ENCODE measurements around the gene LUC7L.
"Not testable (repeated sequence)": the region's sequence is repeated elsewhere in the genome, so short reads cannot be mapped to it uniquely, and the experiment has no call there.

The LUC7L gene

DNA sequence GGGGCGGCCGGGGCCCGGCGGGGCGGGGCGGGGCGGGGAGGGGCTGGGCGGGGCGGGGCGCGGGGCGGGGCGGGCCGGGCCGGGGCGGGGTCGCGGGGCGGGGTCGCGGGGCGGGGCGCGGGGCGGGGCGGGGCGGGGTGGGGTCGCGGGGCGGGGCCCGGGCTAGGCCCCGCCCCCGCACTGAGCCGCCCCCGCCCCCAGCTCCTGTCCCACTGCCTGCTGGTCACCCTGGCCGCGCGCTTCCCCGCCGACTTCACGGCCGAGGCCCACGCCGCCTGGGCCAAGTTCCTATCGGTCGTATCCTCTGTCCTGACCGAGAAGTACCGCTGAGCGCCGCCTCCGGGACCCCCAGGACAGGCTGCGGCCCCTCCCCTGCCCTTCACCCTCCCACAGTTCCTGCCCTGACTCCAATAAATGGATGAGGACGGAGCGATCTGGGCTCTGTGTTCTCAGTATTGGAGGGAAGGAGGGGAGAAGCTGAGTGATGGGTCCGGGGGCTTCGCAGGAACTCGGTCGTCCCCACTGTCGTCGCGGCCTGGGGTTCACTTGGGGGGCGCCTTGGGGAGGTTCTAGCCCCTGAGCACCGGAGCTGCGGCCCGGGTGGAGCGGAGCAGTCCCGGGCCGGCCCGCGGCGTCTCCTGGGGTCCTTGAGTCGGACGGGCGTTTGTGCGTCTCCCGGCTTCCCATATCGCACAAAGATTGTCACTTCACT lies 64.3 kb downstream of the LUC7L start:
- DNase-seq (ENCODE audit: low spot score) = no peak

DNA sequence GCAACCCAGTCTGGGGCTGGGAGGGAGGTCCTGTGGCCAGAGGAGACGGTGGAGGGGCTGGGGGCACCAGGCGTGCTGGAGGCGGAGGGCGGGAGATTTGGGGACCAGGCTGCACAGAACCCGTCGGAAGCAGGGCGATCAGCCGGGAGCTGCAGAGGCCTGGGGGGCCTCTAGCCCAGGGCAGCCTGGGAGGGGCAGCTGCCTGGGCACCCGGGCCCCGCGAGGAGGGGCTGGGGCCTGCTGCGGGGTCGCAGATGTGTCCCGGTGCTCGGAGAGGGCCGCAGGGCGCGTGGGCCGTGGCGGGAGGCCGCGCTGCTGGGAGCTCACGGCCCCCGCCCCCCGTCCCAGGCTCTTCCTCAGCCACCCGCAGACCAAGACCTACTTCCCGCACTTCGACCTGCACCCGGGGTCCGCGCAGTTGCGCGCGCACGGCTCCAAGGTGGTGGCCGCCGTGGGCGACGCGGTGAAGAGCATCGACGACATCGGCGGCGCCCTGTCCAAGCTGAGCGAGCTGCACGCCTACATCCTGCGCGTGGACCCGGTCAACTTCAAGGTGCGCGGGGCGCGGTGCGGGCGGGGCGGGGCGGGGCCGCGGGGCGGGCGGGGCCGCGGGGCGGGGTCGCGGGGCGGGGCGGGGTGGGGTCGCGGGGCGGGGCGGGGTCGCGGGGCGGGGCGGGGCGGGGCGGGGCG lies 65.0 kb downstream of the LUC7L start:
- not testable (repeated sequence) for DNase-seq (ENCODE audit: low spot score)

DNA sequence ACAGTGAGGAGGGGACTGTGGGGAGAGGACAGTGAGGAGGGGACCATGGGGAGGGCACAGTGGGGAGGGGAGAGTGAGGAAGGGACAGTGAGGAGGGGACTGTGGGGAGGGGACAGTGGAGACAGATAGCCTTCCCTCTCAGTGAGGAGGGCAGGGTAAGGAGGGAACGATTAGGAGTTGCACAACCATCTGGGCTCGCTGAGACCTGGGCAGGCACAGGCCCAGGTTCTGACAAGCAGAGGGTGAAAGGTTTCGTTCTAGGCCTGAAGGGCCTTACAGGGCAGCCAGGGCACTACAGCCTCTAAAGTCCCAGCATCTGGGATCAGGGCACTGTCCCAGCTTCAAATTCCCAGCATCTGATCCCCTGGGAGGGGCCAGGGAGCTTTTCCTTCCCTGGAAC lies 65.6 kb downstream of the LUC7L start:
- DNase-seq (ENCODE audit: low spot score) = not testable (repeated sequence)

DNA sequence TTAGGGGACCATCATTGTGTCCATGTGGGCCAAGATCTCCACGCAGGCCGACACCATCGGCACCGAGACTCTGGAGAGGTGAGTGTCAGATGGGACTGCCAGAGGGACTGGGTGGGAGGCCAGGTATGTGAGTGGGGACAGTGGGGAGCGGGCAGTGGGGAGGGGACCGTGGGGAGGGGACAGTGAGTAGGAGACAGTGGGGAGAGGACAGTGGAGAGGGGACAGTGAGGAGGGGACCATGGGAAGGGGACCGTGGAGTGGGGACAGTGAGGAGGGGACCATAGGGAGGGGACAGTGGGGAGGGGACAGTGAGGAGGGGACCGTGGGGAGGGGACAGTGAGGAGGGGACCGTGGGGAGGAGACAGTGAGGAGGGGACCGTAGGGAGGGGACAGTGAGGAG lies 66.1 kb downstream of the LUC7L start:
- not testable (repeated sequence) for DNase-seq (ENCODE audit: low spot score)

DNA sequence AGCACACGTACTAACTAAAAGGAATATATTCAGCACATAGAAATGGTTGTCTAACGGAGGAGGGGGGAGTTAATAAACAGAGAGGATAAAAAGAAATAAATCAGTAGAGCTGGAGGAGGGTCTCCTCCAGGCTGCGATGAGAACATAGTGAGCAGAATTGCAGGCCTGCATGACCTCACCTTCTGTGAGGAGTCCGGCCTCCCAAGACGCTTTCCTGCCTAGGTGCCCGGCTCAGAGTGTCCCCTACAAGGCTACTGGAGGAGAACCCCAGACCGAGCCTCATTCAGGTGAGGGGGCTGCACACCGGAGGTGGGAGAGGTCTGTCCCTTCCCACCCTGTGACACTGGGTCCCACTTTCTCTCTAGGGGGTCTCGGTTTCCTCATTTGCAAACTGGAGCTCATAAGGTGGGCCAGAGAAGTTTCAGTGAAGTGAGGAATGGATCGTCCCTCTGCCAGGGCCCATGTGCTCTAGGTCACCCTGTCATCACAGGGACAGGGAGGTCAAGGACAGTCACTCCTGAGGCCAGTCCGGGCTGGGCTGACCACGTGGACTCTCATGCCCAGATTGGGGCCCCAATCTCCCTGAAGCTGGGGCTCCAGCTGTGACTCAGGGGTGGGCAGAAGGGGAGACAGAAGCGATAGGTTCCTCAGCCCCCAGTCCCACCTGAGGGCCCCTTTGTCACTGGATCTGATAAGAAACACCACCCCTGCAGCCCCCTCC lies 66.8 kb downstream of the LUC7L start:
- DNase-seq (ENCODE audit: low spot score) = no peak

DNA sequence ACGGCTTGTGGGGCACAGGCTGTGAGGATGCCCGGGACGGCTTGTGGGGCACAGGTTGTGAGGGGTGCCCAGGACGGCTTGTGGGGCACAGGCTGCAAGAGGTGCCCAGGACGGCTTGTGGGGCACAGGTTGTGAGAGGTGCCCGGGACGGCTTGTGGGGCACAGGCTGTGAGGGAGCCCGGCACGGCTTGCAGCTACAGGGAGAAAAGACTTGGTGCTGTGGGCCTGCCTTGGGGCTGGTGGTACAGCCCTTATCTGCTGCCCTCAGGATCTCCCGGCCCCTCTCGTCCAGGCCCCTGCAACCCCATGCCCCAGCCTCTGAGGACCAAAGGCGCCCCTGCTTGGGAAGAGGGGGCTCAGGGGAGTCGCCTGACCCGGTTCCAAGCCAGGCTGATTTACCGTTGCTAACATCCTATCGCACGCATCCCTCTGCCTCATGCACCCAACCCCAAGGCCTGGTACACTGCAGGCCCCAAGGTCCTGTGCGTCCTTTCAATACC lies 68.5 kb downstream of the LUC7L start:
- no peak for DNase-seq (ENCODE audit: low spot score)

DNA sequence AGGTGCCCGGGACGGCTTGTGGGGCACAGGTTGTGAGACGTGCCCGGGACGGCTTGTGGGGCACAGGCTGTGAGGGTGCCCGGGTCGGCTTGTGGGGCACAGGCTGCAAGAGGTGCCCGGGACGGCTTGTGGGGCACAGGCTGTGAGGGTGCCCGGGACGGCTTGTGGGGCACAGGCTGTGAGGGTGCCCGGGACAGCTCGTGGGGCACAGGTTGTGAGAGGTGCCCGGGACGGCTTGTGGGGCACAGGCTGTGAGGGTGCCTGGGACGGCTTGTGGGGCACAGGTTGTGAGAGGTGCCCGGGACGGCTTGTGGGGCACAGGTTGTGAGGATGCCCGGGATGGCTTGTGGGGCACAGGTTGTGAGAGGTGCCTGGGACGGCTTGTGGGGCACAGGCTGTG lies 69.0 kb downstream of the LUC7L start:
- not testable (repeated sequence) for DNase-seq (ENCODE audit: low spot score)

DNA sequence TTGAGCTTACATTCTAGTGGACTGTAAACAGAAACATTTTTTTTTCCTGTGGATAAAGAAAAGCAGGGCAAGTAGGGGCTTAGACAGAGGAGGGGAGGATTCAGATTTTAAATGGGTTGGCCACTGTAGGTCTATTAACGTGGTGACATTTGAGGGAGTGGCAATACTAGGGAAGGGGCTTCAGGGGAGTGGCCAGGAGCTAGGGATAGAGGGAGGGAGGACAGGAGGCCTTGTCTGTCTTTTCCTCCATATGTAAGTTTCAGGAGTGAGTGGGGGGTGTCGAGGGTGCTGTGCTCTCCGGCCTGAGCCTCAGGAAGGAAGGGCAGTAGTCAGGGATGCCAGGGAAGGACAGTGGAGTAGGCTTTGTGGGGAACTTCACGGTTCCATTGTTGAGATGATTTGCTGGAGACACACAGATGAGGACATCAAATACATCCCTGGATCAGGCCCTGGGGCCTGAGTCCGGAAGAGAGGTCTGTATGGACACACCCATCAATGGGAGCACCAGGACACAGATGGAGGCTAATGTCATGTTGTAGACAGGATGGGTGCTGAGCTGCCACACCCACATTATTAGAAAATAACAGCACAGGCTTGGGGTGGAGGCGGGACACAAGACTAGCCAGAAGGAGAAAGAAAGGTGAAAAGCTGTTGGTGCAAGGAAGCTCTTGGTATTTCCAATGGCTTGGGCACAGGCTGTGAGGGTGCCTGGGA lies 70.0 kb downstream of the LUC7L start:
- DNase-seq (ENCODE audit: low spot score) = no peak

DNA sequence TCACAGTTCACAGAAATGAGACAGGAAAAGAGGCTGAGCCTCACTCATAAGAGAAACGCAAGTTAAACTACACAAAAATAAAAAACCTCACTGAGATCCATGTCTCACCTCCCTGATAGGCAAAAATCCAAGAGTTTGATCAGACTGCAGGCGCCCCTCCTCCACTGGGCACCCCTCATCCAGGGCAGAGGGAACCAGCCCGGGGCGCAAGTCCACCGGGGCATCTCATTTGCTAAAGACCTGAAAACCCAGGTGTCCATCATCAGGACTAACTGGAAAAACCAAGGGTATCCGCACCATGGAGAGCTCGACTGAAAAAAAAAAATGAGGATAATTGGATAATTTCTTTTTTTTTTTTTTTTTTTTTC lies 74.2 kb downstream of the LUC7L start:
- no peak for DNase-seq (ENCODE audit: low spot score)

DNA sequence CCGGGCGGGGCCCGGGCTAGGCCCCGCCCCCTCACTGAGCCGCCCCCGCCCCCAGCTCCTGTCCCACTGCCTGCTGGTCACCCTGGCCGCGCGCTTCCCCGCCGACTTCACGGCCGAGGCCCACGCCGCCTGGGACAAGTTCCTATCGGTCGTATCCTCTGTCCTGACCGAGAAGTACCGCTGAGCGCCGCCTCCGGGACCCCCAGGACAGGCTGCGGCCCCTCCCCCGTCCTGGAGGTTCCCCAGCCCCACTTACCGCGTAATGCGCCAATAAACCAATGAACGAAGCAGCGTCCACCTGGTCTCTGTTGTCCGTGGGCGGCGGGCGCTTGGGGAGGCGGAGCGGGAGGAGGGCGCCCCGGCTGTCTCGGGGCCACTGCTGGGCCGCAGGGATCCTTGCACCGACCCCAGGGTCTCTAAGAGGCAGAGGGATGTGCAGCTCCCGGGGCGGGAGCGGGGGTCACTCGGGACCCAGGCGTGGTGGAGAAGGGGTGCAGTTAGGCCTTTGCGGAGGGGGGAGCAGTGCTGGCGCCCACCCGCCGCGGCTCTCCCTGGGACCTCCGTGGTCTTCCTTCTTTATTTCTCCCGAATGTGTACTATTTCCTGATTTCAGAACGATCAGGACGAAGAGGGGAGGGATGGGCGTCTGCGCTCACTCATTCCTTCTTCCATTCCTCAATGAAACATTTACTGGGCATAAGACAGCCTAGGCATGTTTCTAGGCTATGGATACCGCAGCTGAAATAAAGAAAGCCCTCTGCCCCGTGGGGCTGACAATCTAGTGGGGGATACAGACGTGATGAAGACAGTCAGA lies 74.8 kb downstream of the LUC7L start:
- no peak for DNase-seq (ENCODE audit: low spot score)

DNA sequence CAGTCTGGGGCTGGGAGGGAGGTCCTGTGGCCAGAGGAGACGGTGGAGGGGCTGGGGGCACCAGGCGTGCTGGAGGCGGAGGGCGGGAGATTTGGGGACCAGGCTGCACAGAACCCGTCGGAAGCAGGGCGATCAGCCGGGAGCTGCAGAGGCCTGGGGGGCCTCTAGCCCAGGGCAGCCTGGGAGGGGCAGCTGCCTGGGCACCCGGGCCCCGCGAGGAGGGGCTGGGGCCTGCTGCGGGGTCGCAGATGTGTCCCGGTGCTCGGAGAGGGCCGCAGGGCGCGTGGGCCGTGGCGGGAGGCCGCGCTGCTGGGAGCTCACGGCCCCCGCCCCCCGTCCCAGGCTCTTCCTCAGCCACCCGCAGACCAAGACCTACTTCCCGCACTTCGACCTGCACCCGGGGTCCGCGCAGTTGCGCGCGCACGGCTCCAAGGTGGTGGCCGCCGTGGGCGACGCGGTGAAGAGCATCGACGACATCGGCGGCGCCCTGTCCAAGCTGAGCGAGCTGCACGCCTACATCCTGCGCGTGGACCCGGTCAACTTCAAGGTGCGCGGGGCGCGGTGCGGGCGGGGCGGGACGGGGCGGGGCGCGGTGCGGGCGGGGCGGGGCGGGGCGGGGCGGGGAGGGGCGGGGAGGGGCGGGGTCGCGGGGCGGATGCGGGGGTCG lies 75.6 kb downstream of the LUC7L start:
- not testable (repeated sequence) for DNase-seq (ENCODE audit: low spot score)

DNA sequence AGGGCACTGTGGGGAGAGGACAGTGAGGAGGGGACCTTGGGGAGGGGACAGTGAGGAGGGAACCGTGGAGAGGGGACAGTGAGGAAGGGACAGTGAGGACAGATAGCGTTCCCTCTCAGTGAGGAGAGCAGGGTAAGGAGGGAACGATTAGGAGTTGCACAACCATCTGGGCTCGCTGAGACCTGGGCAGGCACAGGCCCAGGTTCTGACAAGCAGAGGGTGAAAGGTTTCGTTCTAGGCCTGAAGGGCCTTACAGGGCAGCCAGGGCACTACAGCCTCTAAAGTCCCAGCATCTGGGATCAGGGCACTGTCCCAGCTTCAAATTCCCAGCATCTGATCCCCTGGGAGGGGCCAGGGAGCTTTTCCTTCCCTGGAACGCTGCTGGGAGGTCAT lies 76.1 kb downstream of the LUC7L start:
- not testable (repeated sequence) for DNase-seq (ENCODE audit: low spot score)

DNA sequence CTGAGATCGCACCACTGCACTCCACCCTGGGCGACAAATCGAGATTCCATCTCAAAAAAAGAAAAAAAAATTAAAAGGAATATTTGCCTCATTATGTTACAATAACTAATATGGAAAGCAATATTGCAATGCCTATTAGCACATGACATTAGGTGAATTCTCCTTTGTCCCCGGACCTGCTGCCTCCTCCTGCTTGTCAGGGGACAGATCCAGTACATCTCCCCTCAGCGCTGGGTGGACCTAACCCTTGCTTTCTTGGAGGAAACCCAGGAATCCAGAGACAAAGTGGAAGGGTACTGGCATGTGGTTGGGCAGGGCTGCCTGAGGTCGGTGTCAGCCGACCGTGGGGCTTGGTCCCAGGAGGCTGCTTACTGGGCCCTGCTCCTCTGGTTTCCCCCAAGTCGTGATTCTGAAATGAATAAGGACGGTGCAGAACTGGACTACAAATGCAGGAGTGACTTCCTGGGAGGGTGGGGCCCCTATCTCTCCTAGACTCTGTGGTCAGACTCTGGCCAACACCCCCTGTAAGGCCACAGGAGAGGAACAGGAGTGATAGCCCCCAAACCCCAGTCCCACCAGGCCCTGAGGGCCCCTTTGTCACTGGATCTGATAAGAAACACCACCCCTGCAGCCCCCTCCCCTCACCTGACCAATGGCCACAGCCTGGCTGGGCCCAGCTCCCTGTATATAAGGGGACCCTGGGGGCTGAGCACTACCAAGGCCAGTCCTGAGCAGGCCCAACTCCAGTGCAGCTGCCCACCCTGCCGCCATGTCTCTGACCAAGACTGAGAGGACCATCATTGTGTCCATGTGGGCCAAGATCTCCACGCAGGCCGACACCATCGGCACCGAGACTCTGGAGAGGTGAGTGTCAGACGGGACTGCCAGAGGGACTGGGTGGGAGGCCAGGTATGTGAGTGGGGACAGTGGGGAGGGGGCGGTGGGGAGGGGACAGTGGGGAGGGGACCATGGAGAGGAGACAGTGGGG lies 76.8 kb downstream of the LUC7L start, which contains the start of gene HBZ:
TSS of gene HBZ (plus strand) at position 504 of the 988 bp plus-strand sequence. CDS start at position 770, 266 bp downstream.
- no peak for DNase-seq (ENCODE audit: low spot score)

DNA sequence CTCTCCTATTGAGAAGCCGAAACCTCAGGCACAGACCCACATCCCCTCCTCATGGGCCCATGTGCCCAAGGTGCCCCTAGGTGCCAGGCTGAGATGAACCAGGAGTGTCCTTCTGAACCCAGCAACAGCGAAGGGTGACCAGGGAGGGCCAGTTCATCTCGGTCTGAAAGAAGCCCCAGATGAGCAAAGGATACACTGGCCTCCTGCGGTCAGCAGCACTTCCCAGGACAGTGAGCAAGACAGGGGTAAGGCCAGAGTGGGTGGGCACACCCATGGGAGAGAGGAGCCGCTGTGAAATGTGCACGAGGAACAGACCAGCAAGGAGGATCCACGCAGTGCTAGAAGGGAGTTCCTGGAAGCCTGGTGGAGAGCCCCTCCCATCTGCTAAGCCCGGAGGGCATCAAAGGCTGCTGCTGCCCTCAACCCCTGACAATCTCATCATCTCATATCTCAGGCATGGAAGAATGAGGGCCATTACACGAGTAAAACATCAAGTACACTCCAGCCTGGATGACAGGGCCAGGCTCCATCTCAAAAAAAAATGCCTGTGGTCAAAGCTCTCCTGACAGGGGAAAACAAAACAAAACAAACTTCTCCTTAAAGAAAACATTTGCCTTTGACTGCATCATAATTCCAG lies 80.1 kb downstream of the LUC7L start:
- DNase-seq (ENCODE audit: low spot score) = no peak

DNA sequence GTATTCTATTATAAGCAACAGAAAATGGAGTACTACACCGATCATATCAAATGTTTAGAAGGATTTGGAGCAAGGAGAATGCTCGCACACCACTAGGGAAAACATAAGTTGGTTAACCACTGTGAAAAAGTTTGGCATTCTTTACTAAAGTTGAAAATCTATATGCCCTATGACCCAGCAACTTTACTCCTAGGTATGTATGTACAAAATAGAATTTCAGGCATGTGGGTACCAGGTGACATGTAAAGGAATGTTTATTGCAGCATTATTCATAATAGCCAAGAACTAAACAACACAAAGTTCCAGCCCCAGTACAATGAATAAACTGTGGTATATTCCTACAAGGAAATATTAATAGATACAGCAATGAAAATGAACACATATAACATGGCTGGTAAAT lies 82.6 kb downstream of the LUC7L start:
- DNase-seq (ENCODE audit: low spot score) = no peak

DNA sequence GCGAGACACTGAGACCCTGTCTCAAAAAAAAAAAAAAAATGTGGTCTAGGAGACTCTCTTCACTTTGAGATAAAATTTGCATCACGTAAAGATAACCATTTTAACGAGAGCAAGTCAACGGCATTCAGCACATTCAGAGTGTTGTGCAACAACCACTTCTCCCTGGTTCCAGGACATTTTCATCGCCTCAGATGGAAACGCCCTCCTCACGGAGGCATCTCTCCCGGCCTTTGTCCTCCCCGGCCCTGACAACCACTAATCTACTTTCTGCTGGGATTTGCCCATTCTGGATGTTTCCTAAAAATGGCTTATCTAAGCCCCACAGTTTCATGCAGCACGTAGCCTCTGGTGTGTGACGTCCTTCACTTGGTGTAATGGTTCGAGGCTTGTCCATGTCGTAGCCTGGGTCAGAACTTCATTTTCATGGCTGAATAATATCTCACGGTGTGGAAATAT lies 84.4 kb downstream of the LUC7L start:
- no peak for DNase-seq (ENCODE audit: low spot score)

DNA sequence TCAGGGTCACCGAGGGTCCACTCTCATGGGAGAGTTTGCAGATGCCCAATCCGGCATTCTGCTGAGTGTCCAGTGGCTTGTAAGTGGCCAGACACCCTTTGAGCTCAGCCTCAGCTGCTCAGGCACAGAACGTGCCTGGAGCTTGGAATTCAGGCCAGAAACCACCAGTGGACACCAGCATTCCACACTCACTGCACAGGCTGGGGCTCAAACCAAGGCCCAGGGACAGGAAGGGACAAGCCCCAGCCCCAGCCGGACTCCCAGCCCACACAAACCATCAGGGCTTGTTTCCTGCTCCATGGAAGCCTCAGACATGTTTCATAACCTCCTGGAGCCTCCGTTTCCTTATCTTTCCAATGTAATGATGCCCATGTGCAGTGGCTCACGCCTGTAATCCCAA lies 85.8 kb downstream of the LUC7L start:
- no peak for DNase-seq (ENCODE audit: low spot score)

DNA sequence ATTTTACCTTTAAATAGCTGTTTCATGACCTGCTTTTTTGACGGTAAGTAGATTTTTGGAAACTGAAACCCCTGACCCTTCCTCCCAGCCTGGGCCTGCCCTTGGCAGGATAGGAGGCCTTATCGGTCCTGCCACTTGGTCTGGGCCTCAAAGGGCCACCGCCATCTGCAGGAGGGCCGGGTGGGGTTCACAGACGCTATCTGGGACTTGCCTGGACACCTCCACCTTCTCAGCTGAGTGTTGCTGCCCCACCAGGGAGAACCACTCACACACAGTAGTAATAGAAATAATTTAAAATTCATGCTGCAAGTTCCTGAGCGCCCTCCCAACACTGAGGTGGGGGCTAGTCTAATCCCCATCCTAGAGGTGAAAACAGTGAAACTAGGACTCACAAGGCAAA lies 86.2 kb downstream of the LUC7L start:
- no peak for DNase-seq (ENCODE audit: low spot score)

DNA sequence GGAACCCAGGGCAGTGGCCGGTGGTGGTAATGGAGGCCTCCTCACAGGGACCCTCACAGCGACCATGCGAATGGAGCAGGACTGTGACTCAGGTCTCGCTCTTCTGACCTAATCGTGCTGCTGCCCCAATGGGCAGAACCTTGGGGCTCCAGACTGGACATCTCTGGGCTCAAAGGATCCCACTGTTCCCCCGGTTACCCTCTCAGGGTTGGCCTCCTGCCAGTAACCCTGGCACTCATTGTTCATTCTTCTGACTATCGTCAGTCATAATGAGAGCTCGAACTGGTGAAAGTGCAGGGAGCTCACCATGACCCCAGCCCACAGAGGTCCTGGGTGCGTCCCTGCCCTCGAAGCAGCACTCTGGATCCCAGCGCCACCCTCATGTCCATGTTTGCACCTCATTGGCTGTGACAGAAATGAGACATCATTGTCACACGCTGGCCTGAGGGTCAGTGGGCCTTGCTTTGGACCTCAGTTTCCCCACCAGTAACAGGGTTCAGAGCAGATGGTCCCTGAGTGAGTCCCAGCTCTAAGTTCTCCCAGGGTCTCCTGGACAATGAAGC lies 86.8 kb downstream of the LUC7L start:
- DNase-seq (ENCODE audit: low spot score) = no peak

Measured in HuH-7 (cell line).